Activated CD4-positive, alpha-beta T cell treated with anti-CD3 and anti-CD28 coated beads for 36 hours (primary cell): ENCODE results near the gene DLGAP3. TPM values are rescaled to one million over a fixed set of nuclear protein-coding genes. Genes with fewer than 3 reads are reported as not detected.
"Not testable (repeated sequence)": the region's sequence is repeated elsewhere in the genome, so short reads cannot be mapped to it uniquely, and the experiment has no call there.

Experiments used
- ATAC-seq: fragments of 200-7000 bp; cut with Tn5 transposase; one replicate; pipeline ENCODE4 v1.10.0; 2021; ENCODE audit warnings: mild to moderate bottlenecking, moderate library complexity
- CTCF ChIA-PET: fragments of 350-600 bp; sonication (Branson Sonifier 250); formaldehyde crosslinking; loops from one replicate; lab custom pipeline; 2021; ENCODE audit warnings: antibody characterized with exemption; lab: Charles Lee
- POLR2A ChIA-PET: fragments of 350-600 bp; sonication (Branson Sonifier 250); formaldehyde crosslinking; loops from one replicate; lab custom pipeline; 2021; ENCODE audit warnings: antibody characterized with exemption, inconsistent platforms; lab: Charles Lee
- DNase-seq: peaks from one replicate; pipeline ENCODE4 v3.0.0-alpha.2; 2020
- H3K27ac Mint-ChIP-seq: one replicate; pipeline ENCODE4 v1.8.0; 2021; ENCODE audit warnings: mixed read lengths
- H3K27me3 Mint-ChIP-seq: one replicate; pipeline ENCODE4 v1.8.0; 2021; ENCODE audit warnings: mixed read lengths
- H3K36me3 Mint-ChIP-seq: one replicate; pipeline ENCODE4 v1.8.0; 2021; ENCODE audit warnings: low read depth, mixed read lengths
- H3K4me1 Mint-ChIP-seq: one replicate; pipeline ENCODE4 v1.8.0; 2021; ENCODE audit warnings: mixed read lengths
- H3K4me3 Mint-ChIP-seq: one replicate; pipeline ENCODE4 v1.8.0; 2021; ENCODE audit warnings: mild to moderate bottlenecking, moderate library complexity, mixed read lengths
- H3K9me3 Mint-ChIP-seq: one replicate; pipeline ENCODE4 v1.8.0; 2021; ENCODE audit warnings: low read depth, mixed read lengths
- intact Hi-C, 2 experiments: fragments of 100-400 bp; cut with DNase I in 1 of 2; cut with micrococcal nuclease in 1 of 2; formaldehyde crosslinking; loops; one replicate each; pipeline versions ENCODE4 v1.14.2 to v1.15.1; 2022 to 2024; cut with DNase I, micrococcal nuclease
- total RNA-seq, 2 experiments: library from RNA; stranded (reverse); gene quantifications; one replicate each; pipeline ENCODE4 v1.2.3, GENCODE V29; 2021

The DLGAP3 gene
- total RNA-seq, 2 experiments from 2014 or later = 0.63 to 0.66 TPM

DNA sequence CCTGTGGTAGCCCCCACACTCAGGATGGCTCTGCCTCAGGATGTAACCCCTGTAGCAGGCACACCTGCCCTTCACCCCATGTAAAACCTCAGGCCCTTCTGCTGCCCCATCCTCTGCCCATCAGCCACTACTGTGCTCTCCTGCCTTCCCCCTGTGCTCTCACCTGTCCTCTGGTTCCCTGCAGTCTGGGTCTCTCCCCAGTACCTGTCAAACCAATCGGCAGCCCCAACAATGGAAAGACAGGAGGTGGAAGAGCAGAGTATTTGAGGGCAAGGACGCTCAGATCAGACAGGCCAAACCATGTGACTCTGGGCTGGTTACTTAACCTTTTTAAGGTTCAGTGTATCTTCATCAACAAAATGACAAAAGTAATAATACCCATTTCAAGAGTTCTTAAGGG, 100.8 kb downstream of the DLGAP3 start:
- H3K27ac Mint-ChIP-seq = no peak overlapping the region

DNA sequence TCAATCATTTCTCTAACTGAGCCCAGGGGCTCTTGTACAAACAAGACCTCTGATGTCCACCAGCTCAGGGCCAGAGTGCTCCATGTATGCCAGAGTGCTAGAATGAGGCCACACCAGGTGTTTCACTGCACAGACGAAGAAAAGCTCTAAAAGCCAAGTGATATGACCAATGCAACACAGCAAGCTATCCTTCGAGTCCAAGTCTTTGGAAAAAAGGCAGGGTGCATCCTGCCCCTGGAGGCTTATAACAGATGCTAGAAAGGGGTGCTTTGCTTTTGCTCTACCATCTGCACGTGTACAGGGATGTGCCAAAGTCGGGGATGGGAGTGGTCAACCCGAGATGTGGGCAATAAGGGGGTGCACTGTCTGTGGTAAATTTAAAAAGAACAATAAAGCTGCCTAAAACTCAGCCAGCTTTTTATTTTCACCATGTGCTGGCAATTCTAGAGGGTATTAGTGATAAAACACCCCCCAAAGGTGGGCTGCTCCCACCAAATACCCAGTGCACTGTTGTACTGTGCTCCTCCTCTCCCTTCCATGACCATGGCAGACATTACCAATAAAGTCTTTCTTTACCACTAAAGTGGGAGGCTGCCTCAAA, 102.0 kb downstream of the DLGAP3 start:
- no peak for ATAC-seq
- ChIA-PET POLR2A (no interaction called here), CTCF (interaction anchor here (0.5 to 1.5 kb wide), 4 partner anchors 17 to 40 kb away, joined by 3 to 6 read pairs (median 3); no protein-coding TSS in a partner anchor)
- intact Hi-C loops = no loop called here
- no peaks in the 10 kb centered on the region for H3K27me3 Mint-ChIP-seq
- DNase-seq = no peak
- H3K36me3 Mint-ChIP-seq = no peaks in the 10 kb centered on the region
- no peak overlapping the region for H3K27ac Mint-ChIP-seq
- peaks cover 2% of the 10 kb centered on the region for H3K9me3 Mint-ChIP-seq
- no peak overlapping the region for H3K4me3 Mint-ChIP-seq
- no peaks in the 10 kb centered on the region for H3K4me1 Mint-ChIP-seq

More for the DNA sequence above, 100.8 kb downstream of the DLGAP3 start:
- DNase-seq (no peak), ATAC-seq (no peak)
- Mint-ChIP-seq H3K27me3 (no peaks in the 10 kb centered on the region), H3K4me3 (no peak overlapping the region), H3K9me3 (peaks cover 2% of the 10 kb centered on the region), H3K36me3 (no peaks in the 10 kb centered on the region), H3K4me1 (no peaks in the 10 kb centered on the region)
- intact Hi-C loops = no loop called here
- ChIA-PET POLR2A (no interaction called here), CTCF (no interaction called here)

DNA sequence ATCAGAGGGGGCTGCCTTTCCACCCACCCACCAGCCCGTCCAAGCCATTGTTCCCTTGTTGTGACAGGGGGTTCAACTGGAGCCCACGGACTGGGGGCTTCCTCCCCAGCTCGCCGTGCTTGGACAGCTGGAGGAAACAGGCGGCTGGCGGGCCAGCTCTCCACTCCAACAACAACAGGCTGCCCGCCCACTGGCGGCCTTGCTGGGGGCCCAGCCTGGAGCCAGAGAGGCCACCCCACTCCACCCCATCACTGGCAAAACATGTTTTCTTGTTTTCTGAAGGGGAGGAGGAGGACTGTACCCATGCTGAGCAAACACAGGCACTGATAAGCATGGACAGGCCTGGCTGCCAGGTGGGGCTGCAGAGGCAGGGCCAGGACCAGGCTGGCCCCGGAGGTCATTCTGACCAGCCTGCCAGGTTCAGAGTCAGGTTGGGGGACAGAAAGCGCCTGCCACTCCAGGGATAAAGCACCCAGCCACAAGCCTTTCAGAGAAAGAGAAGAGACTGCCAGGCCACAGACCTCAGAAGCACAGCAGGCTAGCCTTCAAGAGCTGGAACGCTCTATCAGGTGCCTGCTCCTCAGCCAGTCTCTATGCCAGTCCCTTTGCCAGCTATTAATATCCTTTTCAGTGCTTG, 103.9 kb downstream of the DLGAP3 start:
- intact Hi-C loops = no loop called here

DNA sequence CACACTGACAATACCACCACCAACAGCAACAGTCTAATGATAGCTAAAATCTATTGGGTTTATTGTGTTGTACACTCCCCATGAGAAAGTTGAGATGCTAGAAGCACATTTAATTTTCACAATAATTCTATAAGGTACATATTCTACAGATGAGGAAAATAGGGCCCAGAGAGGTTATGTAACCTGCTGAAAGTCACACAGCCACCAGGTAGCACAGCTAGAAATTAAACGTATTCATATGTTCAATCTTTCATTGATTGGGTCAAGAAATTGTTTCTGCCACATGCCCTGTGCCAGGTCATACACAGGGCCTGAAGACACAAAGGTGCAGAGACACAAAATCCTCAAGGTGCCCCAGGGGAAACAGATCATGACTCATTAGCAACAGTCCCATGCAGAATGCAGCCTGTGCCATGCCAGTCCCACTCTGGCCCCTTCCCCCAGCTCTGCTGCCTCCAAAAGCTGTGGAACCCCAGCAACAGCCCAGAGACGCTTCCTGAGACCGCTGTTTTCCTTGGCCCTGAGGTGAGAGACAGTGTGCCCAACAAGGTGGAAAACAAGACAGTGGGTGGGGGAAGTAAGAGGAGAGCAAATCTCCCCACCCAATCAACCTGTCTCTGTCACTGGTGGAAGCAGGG, 104.5 kb downstream of the DLGAP3 start:
- DNase-seq (no peak), ATAC-seq (no peak)
- ChIA-PET POLR2A (no interaction called here), CTCF (interaction anchor here (2.1 kb wide), 1 partner anchor 9 kb away, joined by 9 read pairs; no protein-coding TSS in a partner anchor)
- Mint-ChIP-seq H3K4me3 (no peak overlapping the region), H3K9me3 (peaks cover 2% of the 10 kb centered on the region), H3K27ac (no peak overlapping the region), H3K27me3 (no peaks in the 10 kb centered on the region), H3K36me3 (peaks cover 2% of the 10 kb centered on the region), H3K4me1 (no peaks in the 10 kb centered on the region)
- intact Hi-C loops = no loop called here

More for the DNA sequence above, 103.9 kb downstream of the DLGAP3 start:
- DNase-seq (no peak), ATAC-seq (no peak)
- ChIA-PET POLR2A (no interaction called here), CTCF (interaction anchor here (2.1 kb wide), 1 partner anchor 10 kb away, joined by 9 read pairs; no protein-coding TSS in a partner anchor)
- Mint-ChIP-seq H3K27me3 (no peaks in the 10 kb centered on the region), H3K36me3 (peaks cover 2% of the 10 kb centered on the region), H3K4me1 (no peaks in the 10 kb centered on the region), H3K4me3 (no peak overlapping the region), H3K27ac (no peak overlapping the region), H3K9me3 (peaks cover 2% of the 10 kb centered on the region)

DNA sequence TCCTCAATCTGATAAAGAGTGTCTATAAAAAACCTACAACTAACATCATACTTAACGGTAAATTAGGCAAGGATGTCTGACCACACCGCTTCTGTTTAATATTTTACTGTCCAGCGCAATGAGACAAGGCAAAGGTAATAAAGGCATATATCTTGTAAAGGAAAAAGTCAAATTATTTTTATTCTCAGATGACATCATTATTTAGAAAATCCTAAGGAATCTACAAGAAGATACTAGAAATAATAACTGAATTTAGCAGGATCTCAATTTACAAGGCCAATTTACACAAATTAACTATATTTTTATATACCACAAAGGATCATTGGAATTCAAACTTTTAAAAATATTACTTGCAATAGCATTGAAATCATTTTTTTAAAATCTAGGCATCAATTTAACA, 107.2 kb downstream of the DLGAP3 start:
- H3K27ac Mint-ChIP-seq = no peak overlapping the region
- peaks cover 2% of the 10 kb centered on the region for H3K36me3 Mint-ChIP-seq
- ChIA-PET CTCF (no interaction called here), POLR2A (no interaction called here)
- H3K4me3 Mint-ChIP-seq = no peak overlapping the region
- H3K9me3 Mint-ChIP-seq = peaks cover 2% of the 10 kb centered on the region
- H3K27me3 Mint-ChIP-seq = no peaks in the 10 kb centered on the region
- no peaks in the 10 kb centered on the region for H3K4me1 Mint-ChIP-seq
- DNase-seq (no peak), ATAC-seq (no peak)
- intact Hi-C loops = no loop called here

DNA sequence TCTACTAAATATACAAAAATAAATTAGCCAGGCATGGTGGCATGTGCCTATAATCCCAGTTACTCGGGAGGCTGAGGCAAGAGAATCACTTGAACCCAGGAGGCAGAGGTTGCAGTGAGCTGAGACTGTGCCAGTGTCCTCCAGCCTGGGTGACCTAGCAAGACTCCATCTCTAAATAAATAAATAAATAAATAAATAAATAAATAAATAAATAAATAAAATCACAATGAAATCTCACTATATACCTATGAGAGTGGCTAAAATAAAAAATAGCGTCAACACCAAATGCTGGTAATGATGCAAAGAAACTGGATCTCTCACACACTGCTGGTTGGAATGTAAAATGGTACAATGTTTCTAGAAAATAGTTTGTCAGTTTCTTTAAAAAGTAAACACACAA, 110.6 kb downstream of the DLGAP3 start:
- H3K4me3 Mint-ChIP-seq, DNase-seq, H3K36me3 Mint-ChIP-seq, H3K27me3 Mint-ChIP-seq, CTCF ChIA-PET, H3K9me3 Mint-ChIP-seq, POLR2A ChIA-PET, H3K27ac Mint-ChIP-seq, H3K4me1 Mint-ChIP-seq, ATAC-seq, intact Hi-C loops: not testable (repeated sequence)

DNA sequence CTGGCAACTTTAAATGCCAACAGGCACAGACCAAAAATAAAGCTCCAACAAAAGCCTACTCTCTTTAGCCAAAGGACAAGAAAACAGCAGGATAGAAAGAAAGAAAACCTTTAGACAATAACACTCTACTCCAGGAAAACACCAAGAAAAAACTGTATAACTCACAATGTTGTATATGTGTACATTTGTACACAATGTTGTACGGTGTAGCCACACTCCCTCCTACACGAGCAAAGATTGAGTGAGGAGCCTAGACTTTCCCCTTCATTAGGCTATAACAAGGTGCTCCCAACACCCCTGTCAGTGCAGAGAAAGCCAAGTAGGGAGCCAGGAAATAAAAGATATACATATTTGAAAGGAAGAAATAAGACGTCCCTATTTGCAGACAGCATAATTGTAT, 112.7 kb downstream of the DLGAP3 start:
- intact Hi-C loops = no loop called here
- ChIA-PET POLR2A (interaction anchor here (0.7 kb wide), 1 partner anchor 638 kb away, joined by 3 read pairs; no protein-coding TSS in a partner anchor), CTCF (interaction anchor here (2.2 kb wide), 1 partner anchor 9 kb away, joined by 9 read pairs; no protein-coding TSS in a partner anchor)
- no peaks in the 10 kb centered on the region for H3K4me1 Mint-ChIP-seq
- peaks cover 2% of the 10 kb centered on the region for H3K36me3 Mint-ChIP-seq
- no peak overlapping the region for H3K4me3 Mint-ChIP-seq
- H3K27me3 Mint-ChIP-seq = peaks cover 2% of the 10 kb centered on the region
- ATAC-seq (no peak), DNase-seq (no peak)
- no peak overlapping the region for H3K27ac Mint-ChIP-seq
- H3K9me3 Mint-ChIP-seq = no peaks in the 10 kb centered on the region

DNA sequence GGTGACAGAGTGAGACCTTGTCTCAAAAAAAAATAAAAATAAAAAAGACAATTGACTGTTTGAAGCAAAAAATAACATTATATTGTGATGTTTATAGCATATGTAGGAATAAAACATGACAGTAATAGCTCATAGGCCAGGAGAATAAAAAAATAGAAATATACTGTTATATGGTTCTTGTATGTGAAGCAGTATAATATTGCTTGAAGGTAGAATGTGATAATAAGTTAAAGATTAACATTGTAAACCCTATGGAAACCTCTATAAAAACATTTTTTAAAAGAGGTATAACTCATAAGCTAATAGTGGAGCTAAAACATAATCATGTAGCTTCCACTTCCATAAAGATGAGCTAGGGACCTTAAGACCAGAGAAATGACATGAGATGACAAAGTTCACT, 113.1 kb downstream of the DLGAP3 start:
- H3K27me3 Mint-ChIP-seq = peaks cover 2% of the 10 kb centered on the region
- H3K27ac Mint-ChIP-seq = no peak overlapping the region
- H3K4me3 Mint-ChIP-seq = no peak overlapping the region
- ATAC-seq (no peak), DNase-seq (no peak)
- no peaks in the 10 kb centered on the region for H3K4me1 Mint-ChIP-seq
- intact Hi-C loops = no loop called here
- POLR2A ChIA-PET = interaction anchor here (0.7 kb wide), 1 partner anchor 637 kb away, joined by 3 read pairs; no protein-coding TSS in a partner anchor
- CTCF ChIA-PET = interaction anchor here (2.2 kb wide), 1 partner anchor 9 kb away, joined by 9 read pairs; no protein-coding TSS in a partner anchor
- peaks cover 2% of the 10 kb centered on the region for H3K36me3 Mint-ChIP-seq
- no peaks in the 10 kb centered on the region for H3K9me3 Mint-ChIP-seq

Other genes with a start within 250 kb of the DLGAP3 start
- gene GJB5, start 174.6 kb downstream of the DLGAP3 start, total RNA-seq = not detected
- gene GJB4, start 169.9 kb downstream of the DLGAP3 start, total RNA-seq = not detected
- not detected for gene GJB3, start 148.4 kb downstream of the DLGAP3 start, total RNA-seq
- gene GJA4, start 136.7 kb downstream of the DLGAP3 start, total RNA-seq = not detected
- 10 to 100 TPM; 42.4 to 45.0 TPM for gene SMIM12, start 69.9 kb downstream of the DLGAP3 start, total RNA-seq
- 10 to 100 TPM; 15.8 to 19.0 TPM for gene TMEM35B, start 55.7 kb upstream of the DLGAP3 start, total RNA-seq
- gene ZMYM6, start 102.3 kb upstream of the DLGAP3 start, total RNA-seq = 10 to 100 TPM; 16.7 to 17.1 TPM
- 1 to 10 TPM; 3.3 to 5.7 TPM for gene ZMYM1, start 149.7 kb upstream of the DLGAP3 start, total RNA-seq